ENCODE results near the gene ZNF385C.

ZNF385C gene

GRCh38 chr17:41977991-41978390, 120.3 kb downstream of the ZNF385C start:
- no peak for DNase-seq

- DNase-seq, result no peak
Observed at GRCh38 chr17:41976142-41976768, 122.0 kb downstream of the ZNF385C start.
